ENCODE data around the gene C13orf42. TPM values are rescaled to one million over a fixed set of nuclear protein-coding genes. Genes with fewer than 3 reads are reported as not detected.
A peak's percentile ranks its signal among the peaks of the same experiment; 100 is the strongest.
"Not testable (repeated sequence)": the region's sequence is repeated elsewhere in the genome, so short reads cannot be mapped to it uniquely, and the experiment has no call there.

The C13orf42 gene
- total and polyA plus RNA-seq, 4 donors = 0.04 to 0.23 TPM; not detected in 2

- peaks cover 0 to 6% (median 0%) of the 10 kb centered on the region in 4 donors for H3K9me3 ChIP-seq (ENCODE audit: control insufficient read depth in 4 of 4, insufficient read depth in 3 of 4, low read length in 3 of 4)
- no peak overlapping the region for H3K9ac ChIP-seq (ENCODE audit: insufficient read depth in 1 of 2, low read length in 2 of 2)
- no peak overlapping the region for H3K4me3 ChIP-seq
- no peaks in the 10 kb centered on the region for H3K27me3 ChIP-seq (ENCODE audit: control insufficient read depth in 3 of 3, insufficient read depth in 3 of 3, low read length in 2 of 3)
- ATAC-seq (ENCODE audit: insufficient read depth, low FRiP score) (no peak), DNase-seq (no peak)
- peaks cover 0 to 10% (median 6%) of the 10 kb centered on the region in 5 donors for H3K4me1 ChIP-seq (ENCODE audit: control insufficient read depth in 5 of 5, insufficient read depth in 5 of 5, low read length in 5 of 5)
- TF ChIP-seq CTCF (IDR thresholded peaks at IDR 0.05; ENCODE audit: control extremely low read depth, extremely low read depth) = no peak
- WGBS, 2 donors = 89 to 95% methylated on average over 5 of the region's 5 CpGs
- no peaks in the 10 kb centered on the region for H3K36me3 ChIP-seq (ENCODE audit: control insufficient read depth in 4 of 4, insufficient read depth in 4 of 4, low read length in 4 of 4)
- no peak overlapping the region for H3K27ac ChIP-seq (ENCODE audit: low read depth in 1 of 2, low read length in 1 of 2)
Measured at GRCh38 chr13:51083706-51084105, 27.4 kb downstream of the C13orf42 start.

GRCh38 chr13:51080478-51081065 lies 30.5 kb downstream of the C13orf42 start:
- H3K27ac ChIP-seq (ENCODE audit: low read depth in 1 of 2, low read length in 1 of 2); DNase-seq; H3K4me3 ChIP-seq; H3K36me3 ChIP-seq (ENCODE audit: control insufficient read depth in 4 of 4, insufficient read depth in 4 of 4, low read length in 4 of 4); H3K27me3 ChIP-seq (ENCODE audit: control insufficient read depth in 3 of 3, insufficient read depth in 3 of 3, low read length in 2 of 3); H3K9me3 ChIP-seq (ENCODE audit: control insufficient read depth in 4 of 4, insufficient read depth in 3 of 4, low read length in 3 of 4); H3K9ac ChIP-seq (ENCODE audit: insufficient read depth in 1 of 2, low read length in 2 of 2); ATAC-seq (ENCODE audit: insufficient read depth, low FRiP score): not testable (repeated sequence)
- 91 to 94% methylated on average over 3 to 6 of the region's 23 CpGs for WGBS, 2 donors
- peaks cover 0 to 10% (median 6%) of the 10 kb centered on the region in 5 donors for H3K4me1 ChIP-seq (ENCODE audit: control insufficient read depth in 5 of 5, insufficient read depth in 5 of 5, low read length in 5 of 5)

- Histone ChIP-seq H3K36me3 (ENCODE audit: control insufficient read depth in 4 of 4, insufficient read depth in 4 of 4, low read length in 4 of 4) (no peaks in the 10 kb centered on the region), H3K27ac (ENCODE audit: low read depth in 1 of 2, low read length in 1 of 2) (no peak overlapping the region), H3K4me3 (no peak overlapping the region), H3K27me3 (ENCODE audit: control insufficient read depth in 3 of 3, insufficient read depth in 3 of 3, low read length in 2 of 3) (no peaks in the 10 kb centered on the region), H3K4me1 (ENCODE audit: control insufficient read depth in 5 of 5, insufficient read depth in 5 of 5, low read length in 5 of 5) (peaks cover 0 to 26% (median 10%) of the 10 kb centered on the region in 5 donors), H3K9ac (ENCODE audit: insufficient read depth in 1 of 2, low read length in 2 of 2) (no peak overlapping the region), H3K9me3 (ENCODE audit: control insufficient read depth in 4 of 4, insufficient read depth in 3 of 4, low read length in 3 of 4) (no peaks in the 10 kb centered on the region)
- 85 to 87% methylated on average over 8 of the region's 8 CpGs for WGBS, 2 donors
- no peak for TF ChIP-seq CTCF (IDR thresholded peaks at IDR 0.05; ENCODE audit: control extremely low read depth, extremely low read depth)
- DNase-seq = no peak
- ATAC-seq (ENCODE audit: insufficient read depth, low FRiP score) = no peak
Measured at GRCh38 chr13:51071493-51071892, 39.6 kb downstream of the C13orf42 start.

- Histone ChIP-seq H3K9me3 (ENCODE audit: control insufficient read depth in 4 of 4, insufficient read depth in 3 of 4, low read length in 3 of 4) (no peaks in the 10 kb centered on the region), H3K9ac (ENCODE audit: insufficient read depth in 1 of 2, low read length in 2 of 2) (peak overlapping the region in 1 of 2 donors; percentile 61), H3K27ac (ENCODE audit: low read depth in 1 of 2, low read length in 1 of 2) (no peak overlapping the region), H3K4me3 (no peak overlapping the region), H3K27me3 (ENCODE audit: control insufficient read depth in 3 of 3, insufficient read depth in 3 of 3, low read length in 2 of 3) (no peaks in the 10 kb centered on the region), H3K4me1 (ENCODE audit: control insufficient read depth in 5 of 5, insufficient read depth in 5 of 5, low read length in 5 of 5) (peaks cover 0 to 31% (median 13%) of the 10 kb centered on the region in 5 donors), H3K36me3 (ENCODE audit: control insufficient read depth in 4 of 4, insufficient read depth in 4 of 4, low read length in 4 of 4) (no peaks in the 10 kb centered on the region)
- TF ChIP-seq CTCF (IDR thresholded peaks at IDR 0.05; ENCODE audit: control extremely low read depth, extremely low read depth) = peak; percentile 86
- WGBS, 2 donors = 8 to 14% methylated on average over 11 of the region's 11 CpGs
- DNase-seq (peak; percentile 87 to 93 (median 89)), ATAC-seq (ENCODE audit: insufficient read depth, low FRiP score) (peak; percentile 81)
Measured at GRCh38 chr13:51070005-51070649, 40.9 kb downstream of the C13orf42 start.
